GM21737 (cell line): ENCODE results near the gene CCDC40.

ENCODE experiments used
- ATAC-seq: cut with Tn5 transposase; IDR thresholded peaks from one replicate; pipeline ENCODE4 v1.9.1; 2021; ENCODE audit warnings: mild to moderate bottlenecking, moderate library complexity; ENCODE audit not compliant: unreplicated experiment

Gene CCDC40

DNA sequence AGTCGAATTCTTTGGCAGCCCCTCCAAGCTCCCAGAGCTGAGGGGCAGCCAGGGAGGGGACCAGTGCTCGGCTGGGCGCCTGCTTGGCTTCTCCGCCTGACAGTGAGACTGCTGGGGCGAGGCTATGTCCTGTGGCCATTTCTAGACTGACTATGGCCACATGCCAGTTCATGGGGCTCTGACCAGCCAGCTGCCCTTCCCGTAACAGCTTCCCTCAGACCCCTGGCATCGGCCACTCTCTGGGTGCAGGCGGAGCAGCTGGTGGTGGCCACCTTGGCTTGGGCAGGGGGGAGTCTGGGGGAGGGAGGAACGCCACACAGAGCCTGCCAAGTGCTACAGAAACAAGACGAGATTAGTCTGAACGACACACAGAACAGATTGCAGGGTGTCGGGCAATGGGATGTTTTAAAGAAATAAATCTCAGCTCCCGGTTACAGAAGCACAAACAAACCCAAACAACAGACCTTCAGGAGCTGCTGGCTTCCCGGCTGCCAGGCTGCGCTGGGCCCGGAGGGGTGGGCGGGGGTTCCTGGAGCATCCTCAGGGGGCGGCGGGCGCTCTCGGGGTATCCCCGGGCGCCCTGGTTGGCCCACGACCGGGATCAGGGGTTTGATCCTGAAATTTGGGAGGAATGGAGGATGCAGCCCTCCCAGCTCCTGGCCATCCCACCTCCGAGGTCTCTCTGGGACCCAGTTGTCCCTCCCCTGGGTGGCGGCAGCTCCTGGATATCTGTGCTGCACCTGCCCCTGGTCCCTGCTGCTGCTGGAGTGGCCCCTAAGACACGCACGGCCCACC, 35.3 kb upstream of the CCDC40 start:
- no peak for ATAC-seq

- no peak for ATAC-seq
Observed at GRCh38 chr17:80002070-80002641, 34.3 kb upstream of the CCDC40 start.

GRCh38 chr17:80002690-80003490, 33.6 kb upstream of the CCDC40 start:
- ATAC-seq, result no peak

DNA sequence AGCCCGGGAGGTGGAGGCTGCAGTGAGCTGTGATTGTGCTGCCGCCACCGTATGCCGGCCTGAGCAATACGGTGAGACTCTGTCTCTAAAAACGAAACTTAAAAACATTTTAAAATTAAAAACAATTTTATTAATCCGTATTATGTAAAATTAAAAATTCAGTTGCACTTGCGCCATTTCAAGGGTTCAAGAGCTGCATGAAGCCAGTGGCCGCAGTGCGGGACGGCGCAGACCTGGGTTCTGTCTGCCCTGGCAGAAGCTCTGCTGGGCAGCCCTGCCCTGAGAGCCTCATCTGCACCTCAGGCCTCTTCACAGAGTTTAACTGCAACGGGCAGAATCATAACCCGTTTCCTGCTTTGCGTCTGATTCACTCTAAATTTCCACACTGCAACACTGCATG, 32.5 kb upstream of the CCDC40 start:
- no peak for ATAC-seq

- no peak for ATAC-seq
Observed at GRCh38 chr17:80005360-80006338, 30.8 kb upstream of the CCDC40 start.

- no peak for ATAC-seq
Observed at GRCh38 chr17:80006339-80006720, 30.1 kb upstream of the CCDC40 start.

GRCh38 chr17:80006811-80007752, 29.4 kb upstream of the CCDC40 start:
- ATAC-seq, result no peak

GRCh38 chr17:80007939-80008338, 28.5 kb upstream of the CCDC40 start:
- ATAC-seq, result no peak

DNA sequence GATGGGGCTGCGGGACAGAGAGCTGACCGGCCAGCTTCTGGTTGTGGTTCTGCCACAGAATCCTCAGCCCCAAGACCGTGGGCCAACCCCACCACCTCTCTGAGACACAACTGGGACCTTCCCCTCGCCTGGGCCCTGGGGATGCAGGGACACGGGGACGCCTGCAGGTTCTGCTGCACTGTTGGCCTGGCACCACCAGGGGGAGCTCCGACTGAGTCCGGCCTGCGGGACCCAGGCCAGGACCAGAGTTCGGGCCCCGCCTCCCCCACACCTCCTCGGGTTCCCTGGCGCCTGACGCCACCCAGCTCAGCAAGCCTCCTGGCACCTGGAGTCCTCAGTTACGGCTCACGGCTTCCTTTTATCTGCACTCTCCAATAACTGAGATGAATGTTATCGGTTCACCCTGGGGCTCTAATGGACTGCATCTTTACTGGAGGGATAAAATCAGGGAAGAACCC, 28.0 kb upstream of the CCDC40 start:
- ATAC-seq, result no peak

DNA sequence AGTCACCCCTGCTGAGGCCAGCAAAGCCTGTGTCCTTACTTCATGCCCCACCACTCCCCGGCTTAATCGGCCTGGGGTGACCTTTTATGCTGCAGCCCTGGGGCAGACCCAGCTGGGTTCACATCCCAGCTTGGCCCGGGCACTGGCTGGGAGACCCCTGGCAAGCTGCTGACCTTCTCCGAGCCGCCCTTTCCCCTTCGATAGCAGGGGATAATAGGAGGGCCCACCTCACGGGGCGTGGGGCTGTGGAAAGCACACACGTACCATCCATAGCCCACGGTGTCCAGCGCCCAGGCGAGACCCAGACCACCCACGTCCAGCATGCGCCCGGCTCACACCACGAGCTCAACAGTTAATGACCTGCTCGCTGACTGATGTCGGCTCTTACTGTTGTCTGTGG, 27.6 kb upstream of the CCDC40 start:
- ATAC-seq, result no peak

GRCh38 chr17:80009391-80010282, 26.8 kb upstream of the CCDC40 start:
- ATAC-seq, result no peak

DNA sequence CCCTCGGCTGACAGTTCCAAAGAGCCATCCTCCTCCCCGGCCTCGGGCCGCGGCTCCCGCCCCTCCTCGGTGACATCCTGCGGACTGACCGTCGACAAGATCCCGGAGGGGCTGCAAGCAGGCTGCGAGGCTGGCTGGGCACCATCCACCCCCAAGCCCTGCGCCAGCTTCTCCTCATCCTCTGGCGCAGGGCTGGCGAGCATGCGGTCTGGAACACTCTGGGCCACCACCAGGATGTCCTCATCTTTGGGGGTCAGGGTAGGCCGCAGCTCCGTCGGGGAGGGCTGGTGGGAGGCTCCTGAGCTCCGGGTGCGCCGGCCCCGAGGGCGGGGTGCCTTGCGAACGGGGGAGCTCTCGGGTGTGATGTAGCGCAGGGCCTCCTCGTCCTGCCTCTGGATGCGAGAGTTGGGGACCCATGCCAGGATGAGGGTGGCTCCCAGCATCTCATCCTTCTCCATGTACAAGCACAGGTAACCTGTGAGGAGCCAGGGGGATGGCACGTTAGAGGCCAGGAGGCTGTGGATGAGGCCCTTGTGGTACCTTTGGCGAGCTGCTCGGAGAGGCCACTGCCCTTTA, 26.1 kb upstream of the CCDC40 start:
- no peak for ATAC-seq

DNA sequence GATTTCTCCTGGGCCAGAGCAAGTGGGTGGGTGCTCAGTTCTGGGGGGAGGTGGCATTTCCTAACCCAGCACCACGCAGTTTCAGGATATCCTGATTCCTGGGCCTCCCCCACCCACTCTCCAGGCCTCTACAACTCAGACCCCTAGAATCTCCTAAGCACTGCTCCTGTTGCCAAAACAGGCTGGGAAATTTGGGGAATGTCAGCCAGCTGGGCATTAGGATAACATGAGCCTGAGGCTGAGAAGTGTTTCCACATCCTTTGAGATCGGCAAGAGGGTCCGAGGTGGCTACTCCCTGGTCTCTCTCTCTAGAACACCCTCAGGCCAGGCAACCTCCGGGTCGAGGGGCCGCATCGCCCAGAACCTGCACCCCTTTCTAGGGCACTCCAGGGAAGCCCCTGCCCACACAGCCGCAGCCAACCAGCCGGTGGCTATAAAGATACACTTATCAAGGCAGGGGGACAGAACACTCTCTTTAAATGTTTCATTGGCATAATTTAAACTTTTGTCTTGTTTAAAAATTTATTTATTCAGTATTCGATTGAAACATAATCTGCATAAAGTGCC, 24.4 kb upstream of the CCDC40 start:
- ATAC-seq, result no peak

GRCh38 chr17:80012765-80013741, 23.4 kb upstream of the CCDC40 start:
- no peak for ATAC-seq

DNA sequence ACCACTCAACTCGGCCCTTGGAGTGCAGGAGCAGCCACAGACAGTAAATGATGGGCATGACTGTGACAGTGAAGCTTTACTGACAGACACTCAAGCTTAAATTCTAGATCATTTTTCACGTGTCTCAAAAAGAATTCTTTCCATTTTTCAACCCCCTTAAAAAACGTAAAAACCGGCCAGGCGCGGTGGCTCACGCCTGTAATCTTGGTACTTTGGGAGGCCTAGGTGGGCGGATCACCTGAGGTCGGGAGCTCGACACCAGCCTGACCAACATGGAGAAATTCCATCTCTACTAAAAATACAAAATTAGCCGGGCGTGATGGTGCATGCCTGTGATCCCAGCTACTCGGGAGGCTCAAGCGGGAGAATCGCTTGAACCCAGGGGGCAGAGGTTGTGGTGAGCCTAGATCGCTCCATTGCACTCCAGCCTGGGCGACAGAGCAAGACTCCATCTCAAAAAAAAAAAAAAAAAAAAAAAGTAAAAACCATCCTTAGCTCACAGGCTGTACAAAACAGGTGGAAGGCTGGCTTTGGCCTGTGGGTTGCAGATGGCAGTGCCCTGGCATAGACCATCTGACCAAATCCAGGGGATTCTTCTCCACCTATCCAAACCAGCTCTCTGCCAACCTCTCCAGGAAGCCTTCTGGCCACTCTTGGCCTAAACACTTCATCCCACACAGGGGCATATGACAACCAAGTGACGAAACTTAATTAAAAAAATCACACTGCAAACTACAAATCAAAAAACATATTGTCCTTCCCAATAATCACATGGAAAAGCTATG, 19.0 kb upstream of the CCDC40 start:
- no peak for ATAC-seq
